GM11168 (cell line): Measurements from ENCODE around the gene LRR1.
"Not testable (repeated sequence)": the region's sequence is repeated elsewhere in the genome, so short reads cannot be mapped to it uniquely, and the experiment has no call there.

Source experiments
- in situ Hi-C: fragments of 300-500 bp; cut with MboI; formaldehyde crosslinking; loops from one replicate; pipeline ENCODE4 v1.12.0; 2022; ENCODE audit warnings: low sequenced_read_pairs; ENCODE audit not compliant: unreplicated experiment

Gene LRR1

DNA sequence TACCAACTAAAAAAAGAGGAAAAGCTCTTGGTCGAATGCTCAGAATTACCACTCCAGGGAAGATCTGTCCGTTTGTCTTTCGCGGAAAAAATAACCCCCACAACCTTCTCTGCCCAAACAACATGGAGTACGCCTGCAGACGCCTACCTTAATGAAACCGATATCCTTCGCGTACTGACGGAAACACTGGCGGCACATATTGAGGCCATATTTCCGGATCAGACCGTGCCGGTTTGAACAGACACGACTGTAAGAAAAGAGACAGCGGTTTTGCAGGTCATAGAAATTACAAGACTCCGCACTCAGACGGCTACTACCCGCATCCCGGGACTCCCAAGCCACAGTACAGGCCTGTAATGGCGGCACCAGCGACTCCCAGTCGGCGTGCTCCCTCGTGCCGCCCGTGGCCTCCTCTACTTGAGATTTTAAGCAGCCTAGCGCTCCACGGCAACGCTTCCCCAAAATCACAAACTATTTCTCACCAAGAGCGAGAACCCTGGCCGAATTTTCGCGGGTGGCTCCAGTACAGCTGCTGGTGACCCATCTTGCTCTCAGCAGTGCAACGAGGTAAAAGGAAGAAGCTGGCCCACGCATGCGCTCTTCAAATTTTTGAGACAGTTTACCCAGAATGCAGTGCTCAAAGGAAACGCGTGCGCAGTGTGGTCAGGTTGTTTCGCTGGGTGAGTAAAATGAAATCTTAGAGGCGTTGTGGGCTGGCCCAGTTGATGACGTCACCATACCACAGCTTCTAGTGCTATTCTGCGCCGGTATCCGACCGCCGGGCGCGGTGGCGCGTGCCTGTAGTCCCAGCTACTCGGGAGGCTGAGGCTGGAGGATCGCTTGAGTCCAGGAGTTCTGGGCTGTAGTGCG lies 12.7 kb upstream of the LRR1 start, which contains the start of gene RPS29:
TSS of gene RPS29 (minus strand) at position 578 of the 870 bp plus-strand sequence. CDS start at position 544, 34 bp downstream.
- in situ Hi-C loops: no loop called here

DNA sequence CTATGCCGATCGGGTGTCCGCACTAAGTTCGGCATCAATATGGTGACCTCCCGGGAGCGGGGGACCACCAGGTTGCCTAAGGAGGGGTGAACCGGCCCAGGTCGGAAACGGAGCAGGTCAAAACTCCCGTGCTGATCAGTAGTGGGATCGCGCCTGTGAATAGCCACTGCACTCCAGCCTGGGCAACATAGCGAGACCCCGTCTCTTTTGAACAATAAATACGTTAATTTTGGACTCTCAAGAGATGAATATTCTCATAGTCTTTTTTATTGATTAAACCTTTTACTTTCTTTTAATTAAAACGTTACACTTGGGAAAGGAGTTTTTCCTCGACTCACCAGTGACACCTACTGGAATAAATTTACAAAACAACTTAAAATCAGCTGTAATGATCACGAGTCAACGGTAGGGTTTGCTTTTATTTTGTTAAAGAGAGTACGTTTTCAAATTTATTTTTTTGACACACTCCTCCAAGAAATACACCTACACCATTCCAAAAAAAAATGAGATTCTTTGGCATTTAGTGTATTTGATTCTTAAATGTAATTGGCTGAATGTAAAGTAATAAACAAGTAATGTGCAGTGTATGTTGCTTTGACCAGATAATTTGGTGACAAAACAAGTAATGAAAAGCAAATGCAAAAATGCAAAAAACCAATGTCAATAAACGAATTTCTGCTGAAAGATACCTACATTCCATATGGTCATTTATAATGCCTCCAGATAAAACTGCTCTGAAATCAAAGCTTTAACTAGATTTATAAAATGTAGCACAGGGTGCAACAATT lies 11.9 kb upstream of the LRR1 start:
- in situ Hi-C loops: no loop called here

DNA sequence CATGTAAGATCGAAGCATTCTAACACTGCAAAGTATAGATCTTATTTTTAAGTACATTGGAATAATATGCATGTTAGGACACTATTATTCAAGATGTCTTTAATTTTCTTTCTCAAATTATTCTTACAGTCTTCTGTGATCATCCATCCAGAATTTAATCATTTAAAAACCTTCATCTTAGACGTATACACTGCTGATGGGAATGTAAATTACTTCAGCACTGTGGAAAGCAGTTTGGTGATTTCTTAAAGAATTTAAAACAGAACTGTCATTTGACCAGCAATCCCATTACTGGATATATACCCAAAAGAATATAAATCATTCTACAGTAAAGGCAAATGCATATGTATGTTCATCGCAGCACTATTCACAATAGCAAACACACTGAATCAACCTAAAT lies 9.4 kb upstream of the LRR1 start:
- in situ Hi-C loops: no loop called here

DNA sequence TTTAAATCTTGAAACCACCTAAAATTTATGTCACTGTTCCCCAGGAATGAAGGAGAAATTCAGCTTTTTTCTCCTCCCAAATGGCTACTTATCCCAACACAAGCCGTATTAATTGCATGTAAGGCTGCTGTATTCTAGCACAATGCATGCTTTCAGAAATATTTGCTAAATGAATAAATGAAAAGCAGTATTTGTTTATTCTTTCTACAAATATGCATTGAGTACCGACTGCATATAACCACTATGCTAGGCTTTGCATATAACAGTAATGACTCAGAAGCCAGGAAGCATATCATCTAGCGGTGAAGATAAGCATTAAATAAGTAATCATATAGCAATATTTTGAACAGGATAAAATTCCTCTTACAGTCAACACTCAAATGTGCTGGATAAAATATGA lies 5.7 kb upstream of the LRR1 start:
- in situ Hi-C loops: no loop called here

DNA sequence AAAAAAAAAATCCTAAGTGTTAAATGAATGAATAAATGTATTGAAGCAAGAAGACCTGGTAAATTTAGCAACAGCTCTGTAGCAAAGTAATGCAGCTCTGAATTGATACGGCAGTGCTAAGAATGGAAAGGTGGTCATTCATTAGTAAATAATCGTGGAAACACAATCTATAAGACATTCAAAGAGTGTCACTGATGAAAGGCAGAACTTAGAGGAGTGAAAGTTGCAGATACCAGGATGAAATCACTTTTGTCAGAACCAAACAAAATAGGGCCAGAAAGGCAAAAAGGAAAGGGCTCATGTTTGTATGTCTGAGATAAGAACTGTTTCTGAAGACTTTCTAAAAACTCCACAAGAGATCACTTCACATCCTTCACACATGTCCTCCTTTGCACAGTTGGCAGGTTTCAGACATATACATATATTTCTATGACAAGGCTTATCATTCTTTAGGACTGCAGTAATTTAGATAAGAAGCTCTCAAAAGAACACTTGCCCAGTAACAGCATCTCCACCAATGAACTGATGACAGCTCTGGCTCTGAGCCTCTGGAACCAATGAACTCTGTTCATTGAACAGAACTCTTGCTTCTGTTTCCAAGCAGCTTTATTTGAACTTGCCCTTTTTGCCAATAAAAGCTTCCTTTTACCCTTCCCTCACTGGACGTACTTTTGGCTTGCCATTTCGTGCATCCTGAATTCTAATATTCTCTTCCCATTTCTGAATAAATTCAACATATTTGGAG lies 4.2 kb upstream of the LRR1 start:
- in situ Hi-C loops: no loop called here

DNA sequence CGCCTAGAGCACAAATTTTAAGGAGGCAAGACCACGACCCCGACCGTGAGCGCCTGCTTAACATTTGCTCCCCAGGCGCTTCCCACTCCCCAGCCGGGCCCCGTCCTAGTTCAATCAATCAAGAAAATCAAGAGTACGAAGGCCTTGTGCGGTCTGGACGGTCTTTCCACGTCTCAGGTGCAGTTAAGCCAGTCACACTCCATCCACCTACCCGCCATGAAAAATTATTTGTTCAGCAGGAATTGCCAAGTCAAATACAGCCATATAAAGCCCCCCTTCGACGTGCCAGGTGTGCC lies 603 bp upstream of the LRR1 start:
- in situ Hi-C loops: no loop called here

DNA sequence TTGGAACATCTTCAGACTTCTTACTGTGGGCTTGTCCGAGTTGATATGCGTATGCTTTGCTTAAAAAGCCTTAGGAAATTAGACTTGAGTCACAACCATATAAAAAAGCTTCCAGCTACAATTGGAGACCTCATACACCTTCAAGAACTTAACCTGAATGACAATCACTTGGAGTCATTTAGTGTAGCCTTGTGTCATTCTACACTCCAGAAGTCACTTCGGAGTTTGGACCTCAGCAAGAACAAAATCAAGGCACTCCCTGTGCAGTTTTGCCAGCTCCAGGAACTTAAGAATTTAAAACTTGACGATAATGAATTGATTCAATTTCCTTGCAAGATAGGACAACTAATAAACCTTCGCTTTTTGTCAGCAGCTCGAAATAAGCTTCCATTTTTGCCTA lies 8.8 kb downstream of the LRR1 start:
- in situ Hi-C loops: no loop called here

DNA sequence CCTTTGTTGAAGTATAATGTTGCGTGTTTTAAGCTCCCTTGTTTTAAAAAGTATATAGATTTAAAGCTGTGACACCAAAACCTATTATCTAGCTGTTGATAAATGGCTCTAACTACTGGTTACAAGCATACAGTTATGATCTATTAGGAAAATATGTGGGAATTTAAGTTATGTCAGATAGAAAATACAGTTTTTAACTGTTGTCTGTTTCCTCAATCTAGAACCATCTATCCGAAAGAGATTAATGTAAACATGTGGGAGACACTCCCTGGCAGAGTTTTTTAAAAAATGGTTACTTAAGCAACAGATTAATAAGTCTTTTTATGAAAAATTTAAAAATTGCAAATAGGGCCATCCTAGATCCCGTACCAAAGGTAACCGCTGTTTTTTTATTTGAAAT lies 13.5 kb downstream of the LRR1 start:
- in situ Hi-C loops: no loop called here

DNA sequence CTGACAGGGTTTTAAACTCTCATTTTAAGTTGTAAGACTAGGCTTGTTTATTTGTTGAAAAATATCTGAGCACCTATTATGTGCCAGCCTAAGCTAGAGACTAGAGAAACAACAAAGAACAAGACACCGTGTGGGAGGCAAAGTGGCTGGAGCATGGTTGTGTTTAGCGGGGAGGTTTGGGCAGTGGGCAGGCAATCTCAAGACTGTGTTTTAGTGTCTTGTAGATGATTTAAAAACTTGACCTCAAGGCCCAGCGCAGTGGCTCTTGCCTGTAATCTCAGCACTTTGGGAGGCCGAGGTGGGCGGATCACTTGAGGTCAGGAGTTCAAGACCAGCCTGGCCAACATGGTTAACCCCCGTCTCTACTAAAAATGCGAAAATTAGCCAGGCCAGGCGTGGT lies 13.9 kb downstream of the LRR1 start:
- in situ Hi-C loops: no loop called here

DNA sequence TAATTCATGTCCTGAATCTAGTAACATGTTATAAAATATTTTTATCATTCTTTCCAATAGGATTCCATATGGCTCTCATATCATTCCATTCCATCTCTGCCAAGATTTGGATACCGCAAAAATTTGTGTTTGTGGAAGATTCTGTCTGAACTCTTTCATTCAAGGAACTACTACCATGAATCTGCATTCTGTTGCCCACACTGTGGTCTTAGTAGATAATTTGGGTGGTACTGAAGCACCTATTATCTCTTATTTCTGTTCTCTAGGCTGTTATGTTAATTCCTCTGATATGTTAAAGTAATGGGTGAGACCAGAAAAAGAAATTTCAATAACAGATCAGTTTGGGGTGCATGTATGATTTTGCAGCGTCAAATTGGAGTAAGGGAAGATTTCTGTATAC lies 15.5 kb downstream of the LRR1 start:
- in situ Hi-C loops: no loop called here

DNA sequence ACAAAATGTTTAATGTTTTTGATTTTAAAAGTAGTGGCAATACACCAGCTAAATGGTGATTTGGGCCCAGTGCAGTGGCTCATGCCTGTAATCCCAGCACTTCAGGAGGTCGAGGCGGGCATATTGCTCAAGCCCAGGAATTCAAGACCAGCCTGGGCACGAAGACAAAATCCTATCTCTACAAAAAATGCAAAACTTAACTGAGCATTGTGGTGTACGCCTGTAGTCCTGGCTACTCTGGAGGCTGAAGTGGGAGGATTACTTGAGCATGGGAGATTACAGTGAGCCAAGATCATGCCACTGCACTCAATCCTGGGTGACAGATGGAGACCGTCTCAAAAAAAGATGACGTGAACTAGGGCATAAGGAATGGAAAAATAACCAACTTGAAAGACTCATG lies 17.0 kb downstream of the LRR1 start:
- in situ Hi-C loops: no loop called here

DNA sequence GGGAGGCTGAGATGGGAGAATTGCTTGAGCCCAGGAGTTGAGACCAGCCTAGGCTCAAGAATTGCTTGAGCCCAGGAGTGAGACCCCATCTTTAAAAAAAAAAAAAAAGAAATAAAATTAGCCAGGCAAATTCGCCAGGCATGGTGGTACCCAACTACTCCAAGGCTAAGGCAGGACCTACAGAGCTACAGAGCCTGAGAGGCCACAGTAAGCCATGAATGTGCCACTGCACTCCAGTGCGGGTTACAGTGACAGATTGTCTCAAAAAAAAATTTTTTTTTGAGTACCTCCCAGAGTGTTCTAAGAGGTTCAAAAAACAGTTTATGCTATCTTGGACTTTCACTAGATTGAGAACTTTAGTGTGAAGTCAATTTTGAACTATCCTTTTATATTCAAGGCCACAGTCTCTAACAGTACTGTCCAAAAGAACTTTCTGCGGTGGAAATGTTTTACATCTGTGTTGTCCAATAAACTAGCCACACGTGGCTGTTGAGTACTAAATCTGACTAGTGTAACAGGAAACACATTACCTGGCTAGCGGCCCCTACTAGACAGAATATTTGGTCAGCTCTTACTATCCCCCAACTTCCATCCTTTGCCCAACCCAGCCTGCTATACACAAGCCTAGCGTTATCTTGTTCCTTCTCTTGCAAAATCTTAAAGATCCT lies 19.2 kb downstream of the LRR1 start:
- in situ Hi-C loops: no loop called here

DNA sequence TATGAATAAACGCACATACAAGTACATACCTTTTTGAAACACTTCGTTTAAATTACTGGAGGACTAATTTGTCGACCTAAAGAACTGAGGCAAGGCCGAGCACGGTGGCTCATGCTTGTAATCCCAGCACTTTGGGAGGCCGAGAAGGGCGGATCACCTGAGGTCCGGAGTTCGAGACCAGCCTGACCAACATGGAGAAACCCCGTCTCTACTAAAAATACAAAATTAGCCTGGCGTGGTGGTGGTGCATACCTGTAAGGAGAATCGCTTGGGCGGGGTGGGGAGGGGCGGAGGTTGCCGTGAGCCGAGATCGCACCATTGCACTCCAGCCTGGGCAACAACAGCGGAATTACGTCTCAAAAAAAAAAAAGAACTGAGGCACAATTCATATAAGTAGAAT lies 20.5 kb downstream of the LRR1 start:
- in situ Hi-C loops: not testable (repeated sequence)

DNA sequence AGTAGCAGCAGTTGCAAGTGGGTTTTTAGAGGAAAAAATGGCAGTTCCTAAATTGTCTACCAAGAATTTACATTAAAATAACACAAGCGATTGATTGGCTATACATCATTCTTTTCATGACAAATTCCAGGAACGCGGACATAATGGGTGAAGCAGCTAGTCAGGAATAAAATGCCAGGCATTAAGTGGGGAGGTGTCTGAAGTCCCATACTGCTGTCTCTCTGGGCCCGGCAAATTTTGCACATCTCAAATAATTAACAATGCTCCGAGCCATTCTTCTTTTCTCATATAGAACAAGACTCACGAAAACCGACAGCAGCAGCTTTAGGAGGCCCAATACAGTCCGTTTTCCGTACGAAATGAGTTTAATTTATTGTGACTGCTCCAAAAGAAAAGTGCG lies 21.0 kb downstream of the LRR1 start:
- in situ Hi-C loops: no loop called here

DNA sequence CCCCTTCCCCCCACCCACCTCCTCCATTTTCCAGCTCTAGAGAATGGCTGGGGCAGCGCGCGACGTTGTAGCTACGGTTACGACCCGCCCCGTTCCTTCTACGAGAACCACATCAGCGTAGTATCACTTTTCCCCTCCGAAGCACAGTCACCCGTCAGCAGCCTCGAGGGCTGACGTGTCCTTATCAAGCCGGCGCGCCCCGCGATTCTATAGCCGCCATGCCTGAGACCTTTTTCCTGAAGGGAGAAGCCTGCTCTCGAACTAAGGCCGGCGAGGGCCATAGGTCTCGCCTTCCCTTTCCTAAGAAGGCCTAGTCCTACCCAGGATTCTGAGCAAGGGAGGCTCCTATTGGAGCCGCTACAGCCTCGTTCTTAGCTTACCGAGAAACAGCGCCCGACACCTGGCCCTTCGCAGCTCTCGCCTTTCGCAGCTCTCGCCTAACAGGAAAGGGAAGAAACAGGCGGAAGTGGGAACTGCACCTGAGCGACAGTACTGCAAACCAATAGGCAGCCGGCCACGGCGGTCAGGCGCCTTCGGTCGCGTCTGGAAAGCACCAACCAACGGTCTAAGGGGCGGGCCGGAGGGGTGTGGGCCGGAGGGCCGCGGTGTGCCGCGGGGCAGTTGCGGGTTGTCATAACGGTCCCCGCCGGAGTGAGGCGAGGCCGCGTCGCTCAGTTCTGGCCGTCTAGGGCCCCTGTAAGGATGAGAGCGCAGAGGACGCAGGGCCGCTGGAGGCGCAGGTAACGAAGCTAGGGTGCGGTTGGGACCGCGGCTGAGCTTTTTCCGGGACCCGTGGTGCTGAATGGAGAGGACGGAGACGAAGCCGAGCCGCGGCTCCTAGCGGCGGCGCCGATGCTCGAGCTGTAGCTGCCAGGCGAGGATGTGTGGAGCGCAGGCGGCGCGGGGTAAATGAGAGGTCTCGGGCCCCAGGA lies 21.7 kb downstream of the LRR1 start, which contains the start of the genes MGAT2 and RPL36AL:
TSS of gene MGAT2 (plus strand) at position 618 of the 932 bp plus-strand sequence. CDS start 470 bp downstream, outside the sequence.
TSS of gene RPL36AL (minus strand) at position 445 of the 932 bp plus-strand sequence. CDS start 1,522 bp downstream, outside the sequence.
- in situ Hi-C loops: no loop called here

DNA sequence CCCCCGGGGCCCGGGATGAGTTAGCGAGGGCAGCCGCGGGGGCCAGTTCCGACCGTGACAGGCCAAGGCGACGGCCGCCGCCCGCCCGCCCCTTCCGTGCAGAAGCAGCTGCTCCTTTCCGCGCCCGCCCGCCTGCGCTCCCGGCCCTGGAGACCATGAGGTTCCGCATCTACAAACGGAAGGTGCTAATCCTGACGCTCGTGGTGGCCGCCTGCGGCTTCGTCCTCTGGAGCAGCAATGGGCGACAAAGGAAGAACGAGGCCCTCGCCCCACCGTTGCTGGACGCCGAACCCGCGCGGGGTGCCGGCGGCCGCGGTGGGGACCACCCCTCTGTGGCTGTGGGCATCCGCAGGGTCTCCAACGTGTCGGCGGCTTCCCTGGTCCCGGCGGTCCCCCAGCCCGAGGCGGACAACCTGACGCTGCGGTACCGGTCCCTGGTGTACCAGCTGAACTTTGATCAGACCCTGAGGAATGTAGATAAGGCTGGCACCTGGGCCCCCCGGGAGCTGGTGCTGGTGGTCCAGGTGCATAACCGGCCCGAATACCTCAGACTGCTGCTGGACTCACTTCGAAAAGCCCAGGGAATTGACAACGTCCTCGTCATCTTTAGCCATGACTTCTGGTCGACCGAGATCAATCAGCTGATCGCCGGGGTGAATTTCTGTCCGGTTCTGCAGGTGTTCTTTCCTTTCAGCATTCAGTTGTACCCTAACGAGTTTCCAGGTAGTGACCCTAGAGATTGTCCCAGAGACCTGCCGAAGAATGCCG lies 22.6 kb downstream of the LRR1 start:
- in situ Hi-C loops: no loop called here

DNA sequence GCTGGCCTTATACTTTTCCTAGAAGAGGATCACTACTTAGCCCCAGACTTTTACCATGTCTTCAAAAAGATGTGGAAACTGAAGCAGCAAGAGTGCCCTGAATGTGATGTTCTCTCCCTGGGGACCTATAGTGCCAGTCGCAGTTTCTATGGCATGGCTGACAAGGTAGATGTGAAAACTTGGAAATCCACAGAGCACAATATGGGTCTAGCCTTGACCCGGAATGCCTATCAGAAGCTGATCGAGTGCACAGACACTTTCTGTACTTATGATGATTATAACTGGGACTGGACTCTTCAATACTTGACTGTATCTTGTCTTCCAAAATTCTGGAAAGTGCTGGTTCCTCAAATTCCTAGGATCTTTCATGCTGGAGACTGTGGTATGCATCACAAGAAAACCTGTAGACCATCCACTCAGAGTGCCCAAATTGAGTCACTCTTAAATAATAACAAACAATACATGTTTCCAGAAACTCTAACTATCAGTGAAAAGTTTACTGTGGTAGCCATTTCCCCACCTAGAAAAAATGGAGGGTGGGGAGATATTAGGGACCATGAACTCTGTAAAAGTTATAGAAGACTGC lies 23.4 kb downstream of the LRR1 start:
- in situ Hi-C loops: no loop called here

DNA sequence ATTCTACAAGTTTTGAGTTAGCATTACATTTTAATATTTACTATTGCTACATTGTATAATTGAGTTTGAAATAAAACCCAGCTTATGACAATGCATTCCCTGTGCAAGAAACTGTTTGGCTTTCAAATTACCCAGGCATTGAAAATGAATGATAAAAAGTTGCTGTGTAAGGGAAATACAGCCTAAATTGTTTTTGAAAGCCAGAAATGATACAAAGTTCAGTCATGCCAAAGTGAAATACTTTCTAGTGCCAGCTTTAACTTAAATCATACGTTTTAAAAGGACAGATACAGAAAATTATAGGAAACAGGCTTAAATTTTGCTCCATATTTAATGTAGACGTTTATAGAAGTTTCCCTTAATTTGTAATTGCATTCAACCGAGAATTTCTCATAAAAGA lies 24.6 kb downstream of the LRR1 start:
- in situ Hi-C loops: no loop called here
